Measurements from ENCODE around the gene WDR62. TPM values are rescaled to one million over a fixed set of nuclear protein-coding genes. Genes with fewer than 3 reads are reported as not detected.

WDR62 gene
- polyA plus RNA-seq, 1 donor (not counting 4 experiments of a cell fraction or from before 2014, with no cell fraction given) = 2.3 TPM

- H3K9ac ChIP-seq (ENCODE audit: control insufficient read depth, extremely low read depth, insufficient read depth, low read length) = no peak overlapping the region
- H3K4me2 ChIP-seq (ENCODE audit: control insufficient read depth, extremely low read depth, insufficient read depth, low read depth, low read length) = no peak overlapping the region
- DNase-seq (ENCODE audit: low read depth, low spot score) = no peak
- no peak overlapping the region for H3K4me3 ChIP-seq (ENCODE audit: control insufficient read depth in 2 of 3, extremely low read depth in 1 of 3, insufficient read depth in 2 of 3, low read depth in 1 of 3, low read length in 3 of 3)
- no peaks in the 10 kb centered on the region for H3K4me1 ChIP-seq (ENCODE audit: control insufficient read depth, extremely low read depth, insufficient read depth, low read length)
- no peaks in the 10 kb centered on the region for H3K9me1 ChIP-seq (ENCODE audit: control insufficient read depth, extremely low read depth, insufficient read depth, low read length)
- peaks cover 4% of the 10 kb centered on the region for H3K79me2 ChIP-seq (ENCODE audit: control insufficient read depth, insufficient read depth, low read length)
- no peaks in the 10 kb centered on the region for H4K20me1 ChIP-seq (ENCODE audit: control insufficient read depth, extremely low read depth, insufficient read depth, low read length)
- dilution Hi-C loops (cut with MboI; ENCODE audit: extremely low pct_ligation_motif_present, low sequenced_read_pairs) = no loop called here
- TF ChIP-seq CTCF (optimal IDR thresholded peaks at IDR 0.05 in 1 of 3, IDR thresholded peaks at IDR 0.05 in 1 of 3, conservative IDR thresholded peaks at IDR 0.05 in 1 of 3; ENCODE audit: extremely low read depth in 1 of 3, insufficient read depth in 2 of 3, low read length in 3 of 3) = no peak
- no peak for TF ChIP-seq EZH2 (IDR thresholded peaks at IDR 0.05; ENCODE audit: low read length)
- FAIRE-seq = no peak
- no peak overlapping the region for H3K27ac ChIP-seq (ENCODE audit: control insufficient read depth, insufficient read depth, low read length)
- peaks cover 23 to 31% of the 10 kb centered on the region in 2 experiments for H3K36me3 ChIP-seq (ENCODE audit: control insufficient read depth in 2 of 2, extremely low read depth in 1 of 2, insufficient read depth in 2 of 2, low read length in 2 of 2)
- no peak overlapping the region for H2AFZ ChIP-seq (ENCODE audit: control insufficient read depth, low read length)
- no peaks in the 10 kb centered on the region for H3K27me3 ChIP-seq (ENCODE audit: control insufficient read depth, extremely low read depth, insufficient read depth, low read length)
- H3K9me3 ChIP-seq (ENCODE audit: control insufficient read depth, low read depth, low read length) = no peaks in the 10 kb centered on the region
Measured at GRCh38 chr19:36121486-36122124, 66.9 kb downstream of the WDR62 start.

- H3K9ac ChIP-seq (ENCODE audit: control insufficient read depth, extremely low read depth, insufficient read depth, low read length) = no peak overlapping the region
- H3K4me2 ChIP-seq (ENCODE audit: control insufficient read depth, extremely low read depth, insufficient read depth, low read depth, low read length) = no peak overlapping the region
- no peak for DNase-seq (ENCODE audit: low read depth, low spot score)
- H3K9me3 ChIP-seq (ENCODE audit: control insufficient read depth, low read depth, low read length) = no peaks in the 10 kb centered on the region
- H3K27me3 ChIP-seq (ENCODE audit: control insufficient read depth, extremely low read depth, insufficient read depth, low read length) = no peaks in the 10 kb centered on the region
- H3K27ac ChIP-seq (ENCODE audit: control insufficient read depth, insufficient read depth, low read length) = no peak overlapping the region
- no peak for TF ChIP-seq CTCF (optimal IDR thresholded peaks at IDR 0.05 in 1 of 3, IDR thresholded peaks at IDR 0.05 in 1 of 3, conservative IDR thresholded peaks at IDR 0.05 in 1 of 3; ENCODE audit: extremely low read depth in 1 of 3, insufficient read depth in 2 of 3, low read length in 3 of 3)
- TF ChIP-seq EZH2 (IDR thresholded peaks at IDR 0.05; ENCODE audit: low read length) = no peak
- H4K20me1 ChIP-seq (ENCODE audit: control insufficient read depth, extremely low read depth, insufficient read depth, low read length) = no peaks in the 10 kb centered on the region
- H3K36me3 ChIP-seq (ENCODE audit: control insufficient read depth in 2 of 2, extremely low read depth in 1 of 2, insufficient read depth in 2 of 2, low read length in 2 of 2) = peaks cover 11 to 19% of the 10 kb centered on the region in 2 experiments
- peaks cover 3% of the 10 kb centered on the region for H3K4me1 ChIP-seq (ENCODE audit: control insufficient read depth, extremely low read depth, insufficient read depth, low read length)
- dilution Hi-C loops (cut with MboI; ENCODE audit: extremely low pct_ligation_motif_present, low sequenced_read_pairs) = no loop called here
- no peak overlapping the region for H3K4me3 ChIP-seq (ENCODE audit: control insufficient read depth in 2 of 3, extremely low read depth in 1 of 3, insufficient read depth in 2 of 3, low read depth in 1 of 3, low read length in 3 of 3)
- H3K79me2 ChIP-seq (ENCODE audit: control insufficient read depth, insufficient read depth, low read length) = no peaks in the 10 kb centered on the region
- H2AFZ ChIP-seq (ENCODE audit: control insufficient read depth, low read length) = no peak overlapping the region
- no peaks in the 10 kb centered on the region for H3K9me1 ChIP-seq (ENCODE audit: control insufficient read depth, extremely low read depth, insufficient read depth, low read length)
- no peak for FAIRE-seq
Measured at GRCh38 chr19:36125557-36125956, 70.9 kb downstream of the WDR62 start.
